CD4-positive, CD25-positive, alpha-beta regulatory T cell (primary cell): ENCODE data around the gene EBF3. TPM values are rescaled to one million over a fixed set of nuclear protein-coding genes. Genes with fewer than 3 reads are reported as not detected.

Source experiments
- ATAC-seq, 2 donors: fragments of 150-1000 bp; cut with Tn5 transposase; one replicate each; pipeline ENCODE4 v1.10.0; 2021; ENCODE audit warnings: low read depth in 2 of 2, moderate number of reproducible peaks in 2 of 2, moderate library complexity in 1 of 2
- DNase-seq, 3 donors: peaks; one replicate each; pipeline versions ENCODE4 v3.0.0 to v3.0.0-alpha.2; 2012 to 2022; ENCODE audit warnings: mixed read lengths in 1 of 3
- H3K27ac ChIP-seq: one replicate; pipeline ENCODE4 v1.7.0; 2013; ENCODE audit warnings: mild to moderate bottlenecking, low read length; ENCODE audit not compliant: insufficient read depth, poor library complexity, severe bottlenecking
- H3K27me3 ChIP-seq: one replicate; pipeline ENCODE4 v1.7.0; 2013; ENCODE audit warnings: low read length; ENCODE audit not compliant: control insufficient read depth, insufficient read depth
- H3K36me3 ChIP-seq: one replicate; pipeline ENCODE4 v1.7.0; 2013; ENCODE audit warnings: mild to moderate bottlenecking, low read length, moderate library complexity; ENCODE audit not compliant: control insufficient read depth, insufficient read depth
- H3K4me1 ChIP-seq: 2 replicates; pipeline ENCODE4 v1.7.0; 2013; ENCODE audit warnings: mild to moderate bottlenecking, low read length; ENCODE audit not compliant: insufficient read depth, control insufficient read depth, poor library complexity, severe bottlenecking
- H3K4me3 ChIP-seq: one replicate; pipeline ENCODE4 v1.7.0; 2013; ENCODE audit warnings: low read depth, mild to moderate bottlenecking, low read length, moderate library complexity
- H3K9me3 ChIP-seq, 2 experiments: 1 replicate in 1 of 2; 2 replicates in 1 of 2; pipeline ENCODE4 v1.7.0; 2013; ENCODE audit warnings: low read length in 2 of 2, mild to moderate bottlenecking in 1 of 2, moderate library complexity in 1 of 2; ENCODE audit not compliant: control insufficient read depth in 2 of 2
- H3K27ac Mint-ChIP-seq, 3 donors: one replicate each; pipeline ENCODE4 v1.8.0; 2020 to 2022; ENCODE audit warnings: mild to moderate bottlenecking in 3 of 3, mixed read lengths in 3 of 3, moderate library complexity in 2 of 3
- H3K27me3 Mint-ChIP-seq: one replicate; pipeline ENCODE4 v1.8.0; 2022; ENCODE audit warnings: mild to moderate bottlenecking, mixed read lengths
- H3K36me3 Mint-ChIP-seq: one replicate; pipeline ENCODE4 v1.8.0; 2020; ENCODE audit warnings: mixed read lengths
- H3K4me1 Mint-ChIP-seq, 4 donors: one replicate each; pipeline ENCODE4 v1.8.0; 2020 to 2022; ENCODE audit warnings: mixed read lengths in 4 of 4, mild to moderate bottlenecking in 1 of 4
- H3K4me3 Mint-ChIP-seq, 4 donors: one replicate each; pipeline ENCODE4 v1.8.0; 2020 to 2022; ENCODE audit warnings: mild to moderate bottlenecking in 4 of 4, mixed read lengths in 4 of 4, moderate library complexity in 3 of 4
- H3K9me3 Mint-ChIP-seq, 7 donors: one replicate each; pipeline ENCODE4 v1.8.0; 2020 to 2022; ENCODE audit warnings: mixed read lengths in 7 of 7, mild to moderate bottlenecking in 3 of 7, moderate library complexity in 2 of 7
- polyA plus RNA-seq, 4 donors: library from polyadenylated mRNA; unstranded; fragments of 300-500 nt; fragmentation: Illumina TruSeq; gene quantifications; one replicate each; pipeline ENCODE4 v1.2.3, GENCODE V29; 2021
- total RNA-seq: library from RNA; stranded (reverse); gene quantifications from one replicate; pipeline ENCODE4 v1.2.3, GENCODE V29; 2022

Gene EBF3
- total and polyA plus RNA-seq, 5 donors from 2014 or later = not detected

DNA sequence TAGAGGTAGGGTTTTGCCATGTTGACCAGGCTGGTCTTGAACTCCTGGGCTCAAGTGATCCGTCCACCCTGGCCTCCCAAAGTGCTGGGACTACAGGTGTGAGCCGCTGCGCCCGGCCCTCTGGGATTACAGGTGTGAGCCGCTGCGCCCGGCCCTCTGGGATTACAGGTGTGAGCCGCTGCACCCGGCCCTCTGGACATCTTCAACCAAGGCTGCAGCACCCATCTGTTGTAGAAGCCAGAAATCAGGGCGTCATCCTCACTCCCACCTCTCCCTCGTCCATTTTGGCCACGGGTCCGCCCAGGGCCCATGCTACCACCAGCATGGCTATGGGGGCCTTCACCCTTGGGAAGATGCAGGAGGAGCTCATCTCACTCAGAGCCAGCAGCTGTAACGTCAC, 38.5 kb upstream of the EBF3 start:
- Histone ChIP-seq H3K9me3 (no peaks in the 10 kb centered on the region), H3K27me3 (peaks cover 2% of the 10 kb centered on the region), H3K4me1 (no peaks in the 10 kb centered on the region), H3K36me3 (no peaks in the 10 kb centered on the region), H3K27ac (no peak overlapping the region), H3K4me3 (no peak overlapping the region)
- H3K27me3 Mint-ChIP-seq = peaks cover 4% of the 10 kb centered on the region
- H3K27ac Mint-ChIP-seq = no peak overlapping the region
- DNase-seq (no peak), ATAC-seq (no peak)
- H3K36me3 Mint-ChIP-seq = no peaks in the 10 kb centered on the region
- peaks cover 0 to 17% (median 2%) of the 10 kb centered on the region in 7 donors for H3K9me3 Mint-ChIP-seq
- H3K4me3 Mint-ChIP-seq = no peak overlapping the region
- no peaks in the 10 kb centered on the region for H3K4me1 Mint-ChIP-seq

DNA sequence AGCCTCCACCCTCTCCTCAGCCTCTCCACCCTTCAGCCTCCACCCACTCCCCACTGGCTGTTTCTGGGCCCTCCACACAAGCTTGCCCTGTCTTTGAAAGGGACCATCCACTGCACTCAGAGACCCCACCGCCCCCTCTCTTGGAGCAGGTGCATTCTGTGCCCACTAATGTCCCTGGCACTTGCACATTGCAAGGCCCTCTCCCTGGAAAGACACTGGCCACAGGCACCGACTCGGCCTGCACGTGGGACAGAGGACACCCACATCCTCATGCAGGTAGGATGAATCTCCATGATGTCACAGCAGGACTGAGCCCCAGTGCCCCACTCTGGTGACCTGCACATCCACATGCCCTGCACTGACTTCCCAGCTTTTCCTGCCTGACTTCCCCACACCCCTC, 36.8 kb upstream of the EBF3 start:
- no peak for DNase-seq
- Mint-ChIP-seq H3K36me3 (no peaks in the 10 kb centered on the region), H3K4me1 (no peaks in the 10 kb centered on the region), H3K4me3 (no peak overlapping the region), H3K27ac (no peak overlapping the region), H3K27me3 (peaks cover 7% of the 10 kb centered on the region), H3K9me3 (peaks cover 0 to 17% (median 3%) of the 10 kb centered on the region in 7 donors)
- H3K4me1 ChIP-seq = no peaks in the 10 kb centered on the region
- no peak overlapping the region for H3K4me3 ChIP-seq
- H3K27ac ChIP-seq = no peak overlapping the region
- ATAC-seq = no peak
- no peaks in the 10 kb centered on the region for H3K9me3 ChIP-seq
- no peaks in the 10 kb centered on the region for H3K36me3 ChIP-seq
- H3K27me3 ChIP-seq = peaks cover 4% of the 10 kb centered on the region

DNA sequence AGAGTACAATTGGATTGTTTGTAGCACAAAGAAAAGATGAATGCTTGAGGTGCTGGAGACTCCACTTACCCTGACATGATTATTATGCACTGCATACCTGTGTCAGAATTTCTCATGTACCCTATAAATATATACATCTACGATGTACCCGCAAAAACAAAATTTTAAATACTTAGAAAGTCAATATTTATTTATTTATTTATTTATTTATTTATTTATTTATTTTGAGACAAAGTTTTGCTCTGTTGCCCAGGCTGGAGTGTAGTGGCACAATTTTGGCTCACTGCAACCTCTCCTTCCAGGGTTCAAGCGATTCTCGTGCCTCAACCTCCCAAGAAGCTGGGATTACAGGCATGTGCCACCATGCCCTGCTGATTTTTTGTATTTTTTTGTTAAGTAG, 35.1 kb upstream of the EBF3 start:
- DNase-seq (no peak), ATAC-seq (no peak)
- H3K4me3 Mint-ChIP-seq = no peak overlapping the region
- no peak overlapping the region for H3K27ac ChIP-seq
- no peak overlapping the region for H3K4me3 ChIP-seq
- no peaks in the 10 kb centered on the region for H3K4me1 Mint-ChIP-seq
- peaks cover 0 to 6% (median 3%) of the 10 kb centered on the region in 7 donors for H3K9me3 Mint-ChIP-seq
- peaks cover 2% of the 10 kb centered on the region for H3K27me3 ChIP-seq
- no peaks in the 10 kb centered on the region for H3K9me3 ChIP-seq
- no peaks in the 10 kb centered on the region for H3K4me1 ChIP-seq
- H3K27me3 Mint-ChIP-seq = peaks cover 18% of the 10 kb centered on the region
- no peaks in the 10 kb centered on the region for H3K36me3 ChIP-seq
- no peak overlapping the region for H3K27ac Mint-ChIP-seq
- H3K36me3 Mint-ChIP-seq = no peaks in the 10 kb centered on the region

DNA sequence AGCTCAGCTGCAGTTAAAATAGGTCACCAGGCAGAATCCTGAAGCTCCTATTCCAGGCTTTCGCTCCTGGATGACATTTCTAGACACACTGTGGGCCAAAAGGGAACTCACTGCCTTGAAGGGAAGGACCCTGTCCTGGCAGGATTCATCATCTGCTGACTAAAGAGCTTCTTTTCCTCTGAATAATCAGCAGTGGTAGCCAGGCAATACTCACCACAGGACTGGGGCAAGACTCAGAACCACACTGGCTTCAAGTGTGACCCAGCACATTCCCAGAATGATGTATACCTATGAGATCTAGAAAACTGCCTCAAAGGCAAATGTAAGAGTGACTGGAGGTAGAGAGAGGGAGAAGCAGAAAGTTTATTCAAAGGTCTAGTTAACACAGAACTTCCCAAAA, 29.5 kb upstream of the EBF3 start:
- ATAC-seq (no peak), DNase-seq (no peak)
- Mint-ChIP-seq H3K9me3 (peaks cover 0 to 13% (median 4%) of the 10 kb centered on the region in 7 donors), H3K27ac (no peak overlapping the region), H3K27me3 (peaks cover 39% of the 10 kb centered on the region), H3K4me3 (no peak overlapping the region), H3K4me1 (peaks cover 0 to 2% (median 0%) of the 10 kb centered on the region in 4 donors), H3K36me3 (no peaks in the 10 kb centered on the region)
- Histone ChIP-seq H3K36me3 (no peaks in the 10 kb centered on the region), H3K27me3 (peaks cover 6% of the 10 kb centered on the region), H3K4me1 (no peaks in the 10 kb centered on the region), H3K27ac (no peak overlapping the region), H3K9me3 (peaks cover 0 to 6% of the 10 kb centered on the region in 2 experiments), H3K4me3 (no peak overlapping the region)

DNA sequence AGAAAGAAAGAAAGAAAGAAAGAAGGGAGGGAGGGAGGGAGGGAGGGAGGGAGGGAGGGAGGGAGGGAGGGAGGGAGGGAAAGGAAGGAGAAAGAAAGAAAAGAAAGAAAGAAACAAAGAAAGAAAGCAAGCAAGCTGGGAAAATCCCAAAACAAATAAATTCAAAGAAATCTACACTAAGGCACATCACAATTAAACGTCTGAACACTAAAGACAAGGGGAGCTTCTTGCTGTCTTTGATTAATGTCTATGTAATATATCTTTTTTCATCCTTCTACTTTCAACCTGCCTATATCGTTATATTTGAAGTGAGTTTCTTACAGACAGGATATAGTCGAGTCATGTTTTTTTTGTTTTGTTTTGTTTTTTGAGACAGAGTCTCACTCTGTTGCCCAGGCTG, 28.3 kb upstream of the EBF3 start:
- no peak overlapping the region for H3K27ac ChIP-seq
- H3K36me3 Mint-ChIP-seq = no peaks in the 10 kb centered on the region
- H3K4me3 ChIP-seq = no peak overlapping the region
- peaks cover 0 to 16% (median 4%) of the 10 kb centered on the region in 7 donors for H3K9me3 Mint-ChIP-seq
- H3K27me3 Mint-ChIP-seq = peaks cover 50% of the 10 kb centered on the region
- peaks cover 0 to 5% (median 0%) of the 10 kb centered on the region in 4 donors for H3K4me1 Mint-ChIP-seq
- ATAC-seq (no peak), DNase-seq (no peak)
- no peaks in the 10 kb centered on the region for H3K4me1 ChIP-seq
- no peak overlapping the region for H3K27ac Mint-ChIP-seq
- H3K27me3 ChIP-seq = peaks cover 6% of the 10 kb centered on the region
- H3K4me3 Mint-ChIP-seq = no peak overlapping the region
- H3K9me3 ChIP-seq = peaks cover 0 to 6% of the 10 kb centered on the region in 2 experiments
- no peaks in the 10 kb centered on the region for H3K36me3 ChIP-seq

DNA sequence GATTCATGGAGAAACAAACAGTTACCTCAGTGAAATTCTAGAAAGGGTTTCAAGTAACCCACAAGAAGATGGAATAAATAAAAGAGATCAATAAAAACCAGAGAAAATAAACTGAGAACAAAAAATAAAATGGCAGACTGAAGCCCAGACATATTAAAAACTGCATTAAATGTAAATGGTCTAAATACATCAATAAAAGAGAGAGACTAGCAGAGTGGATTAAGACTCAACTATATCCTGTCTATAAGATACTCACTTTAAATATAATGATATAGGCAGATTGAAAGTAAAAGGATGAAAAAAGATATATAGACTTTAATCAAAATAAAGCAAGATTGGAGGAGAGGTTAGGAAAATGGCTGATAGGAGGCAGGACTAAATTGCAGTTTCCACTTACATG, 18.8 kb upstream of the EBF3 start:
- no peak overlapping the region for H3K4me3 Mint-ChIP-seq
- Histone ChIP-seq H3K4me1 (no peaks in the 10 kb centered on the region), H3K27ac (no peak overlapping the region), H3K36me3 (no peaks in the 10 kb centered on the region), H3K9me3 (peaks cover 5% of the 10 kb centered on the region in 2 experiments), H3K4me3 (no peak overlapping the region), H3K27me3 (peaks cover 5% of the 10 kb centered on the region)
- H3K36me3 Mint-ChIP-seq = no peaks in the 10 kb centered on the region
- no peak overlapping the region for H3K27ac Mint-ChIP-seq
- ATAC-seq (no peak), DNase-seq (no peak)
- H3K9me3 Mint-ChIP-seq = peaks cover 1 to 39% (median 14%) of the 10 kb centered on the region in 7 donors
- H3K4me1 Mint-ChIP-seq = no peaks in the 10 kb centered on the region
- H3K27me3 Mint-ChIP-seq = peaks cover 63% of the 10 kb centered on the region

DNA sequence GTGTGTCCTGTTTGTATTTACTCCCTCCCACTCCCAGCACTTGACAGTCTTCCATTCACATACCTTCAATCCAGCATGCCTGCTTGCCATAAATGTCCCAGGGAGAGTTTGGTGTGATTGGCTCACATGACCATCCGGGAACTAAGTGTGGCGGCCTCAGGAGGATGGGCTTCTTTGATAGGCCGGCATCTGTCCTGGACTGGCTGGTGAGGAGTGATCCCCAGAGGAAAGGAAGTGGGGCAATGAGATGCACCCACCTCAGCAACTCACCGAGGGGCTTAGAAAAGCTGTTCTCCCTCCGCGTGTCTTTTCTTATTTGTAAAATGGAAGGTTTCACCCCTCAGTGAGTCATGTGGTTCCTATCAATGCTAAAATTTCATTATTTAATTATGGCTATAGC, 14.9 kb upstream of the EBF3 start:
- H3K4me3 ChIP-seq = no peak overlapping the region
- H3K36me3 Mint-ChIP-seq = no peaks in the 10 kb centered on the region
- no peak overlapping the region for H3K27ac ChIP-seq
- H3K27me3 Mint-ChIP-seq = peaks cover 63% of the 10 kb centered on the region
- no peaks in the 10 kb centered on the region for H3K4me1 ChIP-seq
- H3K4me1 Mint-ChIP-seq = no peaks in the 10 kb centered on the region
- H3K27ac Mint-ChIP-seq = no peak overlapping the region
- H3K4me3 Mint-ChIP-seq = no peak overlapping the region
- DNase-seq (no peak), ATAC-seq (no peak)
- peaks cover 26% of the 10 kb centered on the region for H3K27me3 ChIP-seq
- H3K9me3 Mint-ChIP-seq = peaks cover 1 to 19% (median 7%) of the 10 kb centered on the region in 7 donors
- H3K9me3 ChIP-seq = peaks cover 5% of the 10 kb centered on the region in 2 experiments
- no peaks in the 10 kb centered on the region for H3K36me3 ChIP-seq

DNA sequence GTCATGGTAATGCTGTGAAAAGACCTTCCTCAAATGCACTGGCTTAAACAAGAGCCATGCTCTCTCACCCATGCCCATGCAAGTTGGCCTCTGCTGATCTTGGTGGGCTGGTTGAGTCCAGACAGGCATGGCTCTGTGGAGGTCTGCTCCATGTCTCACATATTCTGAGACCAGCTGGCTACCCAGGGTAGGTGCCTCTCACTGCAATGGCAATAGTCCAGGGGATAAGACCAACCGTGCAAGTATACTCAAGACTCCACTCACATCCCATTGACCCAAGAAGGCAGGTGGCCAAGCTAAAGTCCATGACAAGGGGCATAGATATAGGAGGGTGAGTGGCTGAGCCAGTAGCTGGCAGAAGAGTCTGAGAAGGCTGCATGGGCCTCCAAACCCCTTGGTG, 14.2 kb upstream of the EBF3 start:
- H3K36me3 Mint-ChIP-seq = no peaks in the 10 kb centered on the region
- Histone ChIP-seq H3K4me1 (no peaks in the 10 kb centered on the region), H3K27ac (no peak overlapping the region), H3K9me3 (peaks cover 5% of the 10 kb centered on the region in 2 experiments), H3K4me3 (no peak overlapping the region), H3K36me3 (no peaks in the 10 kb centered on the region), H3K27me3 (peaks cover 25% of the 10 kb centered on the region)
- no peak overlapping the region for H3K4me3 Mint-ChIP-seq
- no peak for ATAC-seq
- H3K27ac Mint-ChIP-seq = no peak overlapping the region
- H3K9me3 Mint-ChIP-seq = peaks cover 1 to 17% (median 7%) of the 10 kb centered on the region in 7 donors
- DNase-seq = no peak
- peaks cover 65% of the 10 kb centered on the region for H3K27me3 Mint-ChIP-seq
- H3K4me1 Mint-ChIP-seq = no peaks in the 10 kb centered on the region
